Ovary (tissue), 10 donors: ENCODE measurements around the gene ZNF699. TPM values are rescaled to one million over a fixed set of nuclear protein-coding genes. Genes with fewer than 3 reads are reported as not detected.
A peak's percentile ranks its signal among the peaks of the same experiment; 100 is the strongest.

Experiments used
- DNase-seq, 5 donors: peaks; one replicate each; pipeline ENCODE4 v3.0.0-alpha.2; 2019 to 2020
- H3K27ac ChIP-seq, 2 donors: fragments of 200-600 bp; one replicate each; pipeline versions ENCODE4 v1.5.1 to v1.8.0; 2019 to 2022
- H3K27me3 ChIP-seq: fragments of 200-600 bp; one replicate; pipeline ENCODE4 v1.8.0; 2022
- H3K36me3 ChIP-seq: fragments of 200-600 bp; sonication (generic); one replicate; pipeline ENCODE4 v1.5.1; 2019
- H3K4me1 ChIP-seq: one replicate; pipeline ENCODE4 v1.8.1; 2013; ENCODE audit warnings: mild to moderate bottlenecking, moderate library complexity; ENCODE audit not compliant: insufficient read depth
- H3K4me3 ChIP-seq: fragments of 200-600 bp; sonication (generic); one replicate; pipeline ENCODE4 v1.5.1; 2017
- H3K9me3 ChIP-seq, 2 donors: fragments of 200-600 bp in 1 of 2; sonication (generic) in 1 of 2; one replicate each; pipeline versions ENCODE4 v1.5.1 to v1.8.1; 2013 to 2019; ENCODE audit warnings: mild to moderate bottlenecking in 1 of 2, moderate library complexity in 1 of 2
- EP300 ChIP-seq: sonication (generic); formaldehyde crosslinking; IDR thresholded peaks from one replicate; pipeline ENCODE4 v1.6.1; 2017; ENCODE audit warnings: antibody characterized with exemption
- POLR2A ChIP-seq: fragments of 450-650 bp; IDR thresholded peaks from one replicate; pipeline ENCODE4 v1.6.1; 2017; ENCODE audit warnings: antibody characterized with exemption, mild to moderate bottlenecking, moderate library complexity
- WGBS, 3 donors: extraction: QIAGEN DNeasy Blood & Tissue Kit in 1 of 3; methylation state at CpG; one replicate each; pipeline versions ENCODE4 v1.1.5 to v1.1.7; 2013 to 2017; 5-methylcytosine and 5-hydroxymethylcytosine counted together
- intact Hi-C, 4 donors: fragments of 100-400 bp; cut with DNase I; formaldehyde crosslinking; loops; one replicate each; pipeline versions ENCODE4 v1.11.0 to v1.15.1; 2022 to 2023
- long read RNA-seq, 3 donors: library from polyadenylated mRNA in 2 of 3; unstranded in 2 of 3; transcript quantifications; one replicate each; pipeline ENCODE4 v2.0.0 and lab custom pipeline, GENCODE V29; 2021 to 2026
- polyA plus RNA-seq, 2 donors: library from polyadenylated mRNA; stranded (reverse); fragments of 200-250 nt in 1 of 2; fragments of 350-450 nt in 1 of 2; fragmentation: Illumina TruSeq in 1 of 2; extraction: RNeasy Lipid Tissue Mini Kit (QIAGEN cat#74804) in 1 of 2; gene quantifications; one replicate each; pipeline ENCODE4 v1.2.3, GENCODE V29; 2013 to 2014
- total RNA-seq, 7 donors: library from RNA; depleted of rRNA in 2 of 7; stranded (reverse); fragments of >200 nt in 2 of 7; fragmentation: NEBNext Ultra II Directional in 3 of 7; extraction: Animal tissue kit (Norgen Biotek cat#: 25700) in 3 of 7; gene quantifications; one replicate each; pipeline versions ENCODE4 v1.1.0 to v1.2.4, GENCODE V29; 2016 to 2023
- TF ChIP-seq, protein P1 (sequence below), 3 donors: fragments of 450-650 bp in 2 of 3; fragments of 200-600 bp in 1 of 3; IDR thresholded peaks; one replicate each; pipeline versions ENCODE4 v1.5.1 to v1.8.0; 2016 to 2022; ENCODE audit warnings: antibody characterized with exemption in 3 of 3, mild to moderate bottlenecking in 1 of 3
- donor health status: DM: no; HTN: no; CAD: no; lungs with moderate emphysema.
- donor health status: DM: no; HTN: no; CAD: no.
- donor health status: Bipolar disorder and iron deficiency.
- donor health status: DM: yes; HTN: yes; CAD: no.
- donor health status: DM: no; HTN: no; CAD: no.
- donor health status: DM: yes; HTN: yes; CAD: no.

Gene ZNF699
- total RNA-seq (10 to 100 TPM in 6 of 7 donors, 1 to 10 TPM in 1; 9.2 to 31.2 (median 14.2) TPM), polyA plus RNA-seq (1 to 10 TPM; 3.6 to 6.1 TPM)
- long read RNA-seq, donor 1, partial matches to known transcripts = 2 of 6 reads
- long read RNA-seq, donor 1, other reads (novel, unspliced or antisense) = 3 of 6 reads
- long read RNA-seq, donor 2, partial matches to known transcripts = 0 of 1 reads
- long read RNA-seq, donor 2, other reads (novel, unspliced or antisense) = 0 of 1 reads
- long read RNA-seq, donor 3, partial matches to known transcripts = 0 of 2 reads
- long read RNA-seq, donor 3, other reads (novel, unspliced or antisense) = 1 of 2 reads

DNA sequence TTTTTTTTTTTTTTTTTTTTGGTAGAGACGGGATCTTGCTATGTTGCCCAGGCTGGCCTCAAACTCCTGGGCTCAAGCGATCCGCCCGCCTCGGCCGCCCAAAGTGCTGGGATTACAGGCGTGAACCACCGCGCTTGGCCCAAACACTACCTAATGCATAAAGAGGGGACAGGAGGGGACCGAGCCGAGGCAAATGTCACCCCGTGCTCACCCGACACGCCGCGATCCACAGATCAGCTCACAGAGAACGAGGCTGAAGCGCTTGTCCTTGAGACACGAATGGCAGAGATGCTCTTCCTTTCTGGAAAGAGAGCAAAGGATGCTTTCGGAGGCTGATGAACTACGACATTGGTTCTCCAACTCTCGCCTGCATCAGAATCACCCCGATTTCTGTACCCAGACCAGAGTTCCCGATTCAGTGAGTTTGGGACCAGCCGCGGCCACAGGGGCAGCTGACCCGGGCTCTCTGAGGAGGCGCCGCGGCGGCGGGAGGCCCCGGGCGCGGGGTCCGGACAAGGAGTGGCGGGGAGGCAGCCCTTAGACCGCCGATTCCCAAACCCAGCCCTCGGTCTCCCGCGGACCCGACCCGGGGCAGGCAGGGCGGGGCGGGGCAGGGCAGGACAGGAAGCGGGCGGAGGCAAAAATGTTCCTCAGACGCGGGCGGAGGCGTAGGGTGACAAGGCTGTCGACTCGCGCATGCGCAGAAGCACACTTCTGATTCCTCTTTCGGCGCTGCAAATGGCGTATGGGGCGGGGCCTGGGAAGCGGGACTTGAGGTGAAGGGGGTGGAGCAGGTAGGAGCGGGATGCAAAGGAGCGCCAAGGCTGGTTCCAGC, at the start of gene ZNF699:
ZNF699 (minus strand) TSS at position 700 of the 835 bp plus-strand sequence. CDS start 4,719 bp downstream, outside the sequence.
- peak; percentile 98 to 99 (median 99) for DNase-seq
- intact Hi-C loops = loop anchor here in 1 of 4 donors (10.0 kb wide), 1 partner anchor 275 kb away; the partner anchor contains the start of gene ZNF121
- Histone ChIP-seq H3K36me3 (no peaks in the 10 kb centered on the region), H3K9me3 (peaks cover 0 to 5% of the 10 kb centered on the region in 2 donors), H3K4me1 (peaks cover 1% of the 10 kb centered on the region), H3K4me3 (peak within 1 kb of the TSS; percentile 97), H3K27me3 (no peaks in the 10 kb centered on the region), H3K27ac (peak within 1 kb of the TSS; percentile 72 to 90)
- 1% methylated on average over 62 to 63 of the region's 63 CpGs for WGBS, 3 donors
- peak; percentile 47 for TF ChIP-seq POLR2A
- TF ChIP-seq, protein P1, sequence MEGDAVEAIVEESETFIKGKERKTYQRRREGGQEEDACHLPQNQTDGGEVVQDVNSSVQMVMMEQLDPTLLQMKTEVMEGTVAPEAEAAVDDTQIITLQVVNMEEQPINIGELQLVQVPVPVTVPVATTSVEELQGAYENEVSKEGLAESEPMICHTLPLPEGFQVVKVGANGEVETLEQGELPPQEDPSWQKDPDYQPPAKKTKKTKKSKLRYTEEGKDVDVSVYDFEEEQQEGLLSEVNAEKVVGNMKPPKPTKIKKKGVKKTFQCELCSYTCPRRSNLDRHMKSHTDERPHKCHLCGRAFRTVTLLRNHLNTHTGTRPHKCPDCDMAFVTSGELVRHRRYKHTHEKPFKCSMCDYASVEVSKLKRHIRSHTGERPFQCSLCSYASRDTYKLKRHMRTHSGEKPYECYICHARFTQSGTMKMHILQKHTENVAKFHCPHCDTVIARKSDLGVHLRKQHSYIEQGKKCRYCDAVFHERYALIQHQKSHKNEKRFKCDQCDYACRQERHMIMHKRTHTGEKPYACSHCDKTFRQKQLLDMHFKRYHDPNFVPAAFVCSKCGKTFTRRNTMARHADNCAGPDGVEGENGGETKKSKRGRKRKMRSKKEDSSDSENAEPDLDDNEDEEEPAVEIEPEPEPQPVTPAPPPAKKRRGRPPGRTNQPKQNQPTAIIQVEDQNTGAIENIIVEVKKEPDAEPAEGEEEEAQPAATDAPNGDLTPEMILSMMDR (IDR thresholded peaks at IDR 0.05) = no peak

DNA sequence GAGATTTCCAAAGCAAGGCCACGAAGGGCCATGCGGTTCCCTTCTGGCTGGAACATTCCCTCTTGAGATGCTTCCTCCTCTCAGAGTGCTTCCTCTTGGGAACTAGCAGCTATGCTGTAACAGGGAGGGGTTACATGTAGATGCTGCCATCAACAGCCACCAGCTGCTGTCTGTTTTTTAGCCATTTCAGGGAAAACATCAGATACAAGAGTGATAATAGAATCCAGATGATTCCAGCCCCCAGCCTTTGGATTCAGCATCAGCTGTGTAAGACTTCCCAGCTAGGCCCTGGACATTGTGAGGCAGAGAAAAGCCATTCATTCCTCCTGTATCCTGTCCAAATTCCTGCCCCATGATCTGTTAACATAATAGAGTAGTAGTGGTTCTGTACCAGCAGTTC, 45.0 kb upstream of the ZNF699 start:
- Histone ChIP-seq H3K4me3 (no peak overlapping the region), H3K27me3 (no peaks in the 10 kb centered on the region), H3K27ac (no peak overlapping the region), H3K4me1 (no peaks in the 10 kb centered on the region), H3K9me3 (peaks cover 15 to 62% of the 10 kb centered on the region in 2 donors), H3K36me3 (peaks cover 3% of the 10 kb centered on the region)
- DNase-seq = no peak
- TF ChIP-seq POLR2A (no peak), EP300 (no peak)
- TF ChIP-seq, protein P1 (IDR thresholded peaks at IDR 0.05) = no peak
- WGBS, 3 donors = 90 to 96% (median 95%) methylated on average over 2 of the region's 2 CpGs
- intact Hi-C loops = no loop called here

DNA sequence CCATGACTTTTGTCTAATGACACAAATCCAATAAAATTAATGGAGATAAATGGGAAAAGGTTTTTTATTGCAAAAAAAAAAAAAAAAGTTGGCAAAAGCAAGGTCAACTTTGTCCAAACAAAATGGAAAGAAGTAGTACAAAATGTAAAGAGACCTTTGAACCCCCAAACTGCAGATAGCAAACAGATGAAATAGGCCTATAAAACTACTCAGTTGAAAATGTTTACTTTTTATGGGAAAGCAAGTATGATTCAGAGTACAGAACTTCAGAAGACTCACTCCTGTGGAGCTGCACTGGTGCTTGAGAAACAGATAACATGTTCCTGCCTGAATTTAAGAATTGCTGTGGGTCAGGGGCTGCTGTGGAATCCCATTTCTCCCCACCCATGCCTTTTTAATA, 43.4 kb upstream of the ZNF699 start:
- DNase-seq = no peak
- no peak overlapping the region for H3K4me3 ChIP-seq
- H3K27me3 ChIP-seq = no peaks in the 10 kb centered on the region
- TF ChIP-seq, protein P1 (IDR thresholded peaks at IDR 0.05) = no peak
- no peak for TF ChIP-seq EP300
- TF ChIP-seq POLR2A = no peak
- intact Hi-C loops = no loop called here
- H3K4me1 ChIP-seq = no peaks in the 10 kb centered on the region
- no peak overlapping the region for H3K27ac ChIP-seq
- H3K36me3 ChIP-seq = peaks cover 3% of the 10 kb centered on the region
- peaks cover 21 to 69% of the 10 kb centered on the region in 2 donors for H3K9me3 ChIP-seq

DNA sequence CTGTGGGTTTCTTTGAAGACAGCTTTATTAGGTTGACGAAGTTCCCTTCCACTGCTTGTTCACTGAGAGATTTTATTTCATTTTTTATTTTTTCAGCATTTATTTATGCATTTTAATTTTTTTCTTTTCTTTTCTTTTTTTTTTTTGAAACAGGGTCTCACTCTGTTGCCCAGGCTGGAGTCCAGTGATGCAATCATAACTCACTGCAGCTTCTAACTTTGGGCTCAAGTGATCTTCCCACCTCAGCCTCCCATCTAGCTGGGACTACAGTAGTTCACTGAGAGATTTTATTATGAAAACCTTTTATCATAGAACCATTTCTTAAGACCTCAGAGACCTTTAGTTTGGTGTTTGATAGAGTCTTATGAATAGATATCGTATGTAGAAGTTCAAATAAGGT, 42.9 kb upstream of the ZNF699 start:
- 96 to 98% (median 97%) methylated on average over 2 of the region's 2 CpGs for WGBS, 3 donors
- Histone ChIP-seq H3K27me3 (no peaks in the 10 kb centered on the region), H3K36me3 (no peaks in the 10 kb centered on the region), H3K27ac (no peak overlapping the region), H3K4me1 (no peaks in the 10 kb centered on the region), H3K9me3 (peaks cover 21 to 66% of the 10 kb centered on the region in 2 donors), H3K4me3 (no peak overlapping the region)
- no peak for DNase-seq
- TF ChIP-seq, protein P1 (IDR thresholded peaks at IDR 0.05) = no peak
- no peak for TF ChIP-seq POLR2A
- no peak for TF ChIP-seq EP300
- intact Hi-C loops = no loop called here
